Endometrium (tissue), 2 donors: ENCODE results near the gene PIGU.

Source experiments
- FAIRE-seq: peaks from 2 replicates; lab custom pipeline; 2012; peaks lifted over from hg19 to GRCh38; lab: Jason Lieb, UNC
- donor health status: control.
- donor health status: control.

Gene PIGU

GRCh38 chr20:34578521-34578920, 98.4 kb downstream of the PIGU start:
- FAIRE-seq: no peak

- FAIRE-seq: no peak
Measured at GRCh38 chr20:34578025-34578424, 98.9 kb downstream of the PIGU start.

DNA sequence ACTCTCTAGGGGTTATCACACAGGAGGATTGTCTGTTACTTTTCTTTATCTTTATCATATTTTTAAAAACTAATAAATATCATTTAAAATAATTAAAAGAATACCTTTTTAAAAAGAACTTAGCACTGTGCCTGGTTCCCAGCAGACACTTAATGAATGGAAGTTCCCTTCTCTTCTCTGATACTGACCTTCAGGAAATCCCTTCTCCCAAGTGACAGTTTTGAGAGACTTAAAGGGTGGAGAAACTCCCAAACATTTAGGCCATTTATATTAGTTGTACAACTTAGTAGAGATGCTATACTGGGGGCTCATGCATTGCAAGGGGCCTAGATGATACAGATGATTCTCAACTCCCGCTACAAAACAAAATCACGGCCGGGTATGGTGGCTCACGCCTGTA, 99.8 kb downstream of the PIGU start:
- no peak for FAIRE-seq

GRCh38 chr20:34575756-34576155, 101.1 kb downstream of the PIGU start:
- FAIRE-seq: no peak

DNA sequence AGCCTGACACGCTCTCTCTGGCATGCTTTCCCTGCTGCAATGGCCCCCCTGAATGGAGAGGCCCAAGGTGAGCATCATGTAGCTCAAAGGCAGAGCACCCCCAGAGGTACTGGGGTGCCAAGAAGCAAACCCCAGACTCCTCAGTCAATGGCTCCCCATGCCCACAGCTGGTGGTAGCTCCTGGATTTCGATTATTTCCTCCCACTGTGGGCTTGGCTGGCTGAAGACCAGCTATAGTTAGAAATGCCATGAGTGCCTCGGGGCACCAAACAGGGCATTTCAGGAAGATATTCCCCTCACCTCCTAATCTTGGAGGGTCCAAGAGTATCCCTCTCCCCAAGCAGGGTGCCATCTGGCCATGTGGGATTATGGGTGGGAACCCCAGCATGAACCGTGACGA, 101.6 kb downstream of the PIGU start:
- no peak for FAIRE-seq

DNA sequence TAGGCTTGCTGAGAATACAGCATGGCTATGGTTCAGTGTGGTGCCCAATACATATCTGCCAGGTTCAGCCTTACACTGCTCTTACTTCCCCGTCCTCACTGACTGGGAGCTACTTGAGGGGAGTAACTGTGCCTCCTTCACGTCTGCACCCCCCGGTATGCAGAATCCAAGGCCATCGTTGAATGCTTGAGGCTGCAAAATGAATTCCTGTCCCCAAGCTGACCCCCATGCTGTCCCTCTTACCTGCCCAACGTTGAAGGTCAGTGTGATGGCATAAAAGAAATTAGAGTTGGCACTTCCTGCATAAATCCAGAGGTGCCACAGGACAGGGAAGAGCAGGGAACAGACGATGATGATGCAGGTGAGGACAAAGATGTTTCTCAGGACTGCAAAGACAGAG, 102.0 kb downstream of the PIGU start:
- no peak for FAIRE-seq

DNA sequence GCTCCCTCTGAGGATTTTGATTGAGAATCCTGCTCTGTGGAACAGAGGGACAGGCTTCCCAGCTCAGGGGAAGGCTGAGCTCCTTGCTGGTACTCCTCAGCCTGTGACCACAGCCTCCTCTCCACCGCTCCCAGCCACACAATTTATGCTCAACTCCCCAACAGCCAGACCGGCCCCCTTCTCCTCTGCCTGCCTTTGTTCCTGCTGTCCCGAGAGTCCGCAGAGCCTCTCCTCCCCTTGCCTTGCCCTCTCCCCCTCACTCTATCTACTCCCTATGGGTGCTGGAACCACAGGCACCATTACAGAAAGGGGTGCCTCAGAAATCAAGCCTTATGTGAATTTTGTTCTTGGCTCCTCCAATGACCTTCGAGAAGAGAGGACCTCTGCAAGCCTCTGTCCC, 102.5 kb downstream of the PIGU start:
- no peak for FAIRE-seq

DNA sequence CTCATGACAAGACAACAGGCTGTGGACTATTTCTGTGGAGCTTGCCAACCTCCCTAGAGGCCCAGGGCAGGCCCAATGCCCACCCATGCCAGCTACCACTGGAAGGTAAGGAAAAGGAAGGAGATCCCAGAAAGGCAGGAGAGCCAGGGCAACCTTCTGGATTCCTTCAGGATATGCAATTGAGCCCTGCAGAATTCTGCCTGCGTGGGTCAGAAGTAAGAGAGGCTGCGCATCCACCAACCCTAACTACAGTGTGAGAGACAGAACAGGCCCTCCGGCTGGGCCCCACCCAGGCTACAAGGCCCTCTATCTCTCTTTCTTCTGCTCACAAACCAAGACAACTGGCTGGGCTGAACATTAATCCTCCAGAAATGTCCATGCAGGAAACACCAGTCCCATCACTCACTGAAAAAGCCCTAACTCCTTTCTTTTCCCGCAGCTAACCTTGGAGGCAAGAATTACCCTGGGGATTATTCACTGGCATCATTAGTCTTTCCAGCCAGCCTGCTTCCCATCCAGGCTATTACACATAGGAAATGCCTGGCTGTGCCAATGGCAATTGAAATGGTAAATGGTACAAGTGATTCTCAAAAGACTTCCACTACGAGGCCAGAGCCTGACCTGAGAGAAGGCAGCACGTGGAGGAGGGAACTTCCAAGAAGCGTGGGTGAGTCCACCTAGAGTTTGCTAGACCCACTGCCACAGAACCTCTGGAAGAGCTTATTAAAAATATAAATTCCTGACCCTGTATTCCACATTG, 103.2 kb downstream of the PIGU start:
- no peak for FAIRE-seq

DNA sequence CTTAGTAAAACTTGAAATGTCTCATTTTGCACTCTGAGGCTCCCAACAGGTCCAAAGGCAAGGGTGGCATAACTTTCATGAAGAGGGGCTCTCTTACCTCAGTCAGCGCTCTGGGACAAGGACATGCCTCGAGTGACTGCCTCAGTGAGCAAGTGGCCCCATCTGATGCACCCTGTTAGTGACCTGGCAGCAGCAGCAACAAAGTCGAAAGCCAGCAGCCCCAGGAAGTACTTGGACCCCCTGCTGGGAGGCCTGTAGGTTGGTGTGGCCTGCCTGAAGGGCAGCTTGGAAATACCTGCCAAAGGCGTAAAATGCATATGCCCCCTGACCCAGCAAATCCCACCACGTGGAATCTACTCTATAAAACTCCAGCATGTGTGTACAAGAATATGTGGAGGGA, 105.1 kb downstream of the PIGU start:
- FAIRE-seq: no peak

DNA sequence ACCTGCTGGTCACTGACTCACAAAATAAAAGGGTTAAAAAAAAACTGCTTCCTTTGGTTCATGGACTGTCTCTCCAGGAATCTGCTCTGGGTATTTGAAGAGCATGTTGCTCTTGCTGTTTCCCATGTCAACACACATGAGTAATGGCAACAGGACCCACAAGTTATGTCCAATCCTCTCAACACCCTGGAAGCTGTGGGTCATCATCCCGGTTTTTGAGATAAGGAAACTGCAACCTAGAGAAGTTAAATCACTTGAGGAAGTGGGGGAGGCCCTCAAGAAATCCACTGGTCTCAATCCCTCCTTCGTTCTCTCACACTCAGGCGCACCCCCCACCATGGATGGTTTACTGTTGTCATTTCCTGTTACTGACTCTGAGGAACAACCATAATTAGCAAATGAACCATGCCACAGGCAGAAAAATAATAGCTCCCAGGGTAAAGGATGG, 106.0 kb downstream of the PIGU start:
- FAIRE-seq: no peak

DNA sequence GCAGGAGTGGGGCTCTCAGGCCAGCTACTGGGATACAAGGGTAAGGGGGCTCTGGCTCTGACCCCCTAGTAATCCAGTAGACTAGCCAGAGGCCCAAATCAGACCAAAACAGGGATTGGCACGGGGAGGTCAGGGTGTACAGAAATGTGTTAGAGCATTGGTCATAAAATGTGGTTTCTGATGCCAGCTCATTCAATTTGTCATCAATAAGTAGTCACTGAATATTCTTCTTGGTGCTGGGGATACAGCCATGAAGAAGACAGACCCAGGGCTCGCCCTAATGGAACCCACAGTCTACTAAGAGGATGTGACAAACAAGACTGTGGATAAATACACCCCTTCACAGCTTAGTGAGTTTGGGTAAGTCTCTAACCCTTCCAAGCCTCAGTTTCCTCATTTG, 107.3 kb downstream of the PIGU start:
- FAIRE-seq: no peak

GRCh38 chr20:34567892-34568865, 108.7 kb downstream of the PIGU start:
- FAIRE-seq: no peak

DNA sequence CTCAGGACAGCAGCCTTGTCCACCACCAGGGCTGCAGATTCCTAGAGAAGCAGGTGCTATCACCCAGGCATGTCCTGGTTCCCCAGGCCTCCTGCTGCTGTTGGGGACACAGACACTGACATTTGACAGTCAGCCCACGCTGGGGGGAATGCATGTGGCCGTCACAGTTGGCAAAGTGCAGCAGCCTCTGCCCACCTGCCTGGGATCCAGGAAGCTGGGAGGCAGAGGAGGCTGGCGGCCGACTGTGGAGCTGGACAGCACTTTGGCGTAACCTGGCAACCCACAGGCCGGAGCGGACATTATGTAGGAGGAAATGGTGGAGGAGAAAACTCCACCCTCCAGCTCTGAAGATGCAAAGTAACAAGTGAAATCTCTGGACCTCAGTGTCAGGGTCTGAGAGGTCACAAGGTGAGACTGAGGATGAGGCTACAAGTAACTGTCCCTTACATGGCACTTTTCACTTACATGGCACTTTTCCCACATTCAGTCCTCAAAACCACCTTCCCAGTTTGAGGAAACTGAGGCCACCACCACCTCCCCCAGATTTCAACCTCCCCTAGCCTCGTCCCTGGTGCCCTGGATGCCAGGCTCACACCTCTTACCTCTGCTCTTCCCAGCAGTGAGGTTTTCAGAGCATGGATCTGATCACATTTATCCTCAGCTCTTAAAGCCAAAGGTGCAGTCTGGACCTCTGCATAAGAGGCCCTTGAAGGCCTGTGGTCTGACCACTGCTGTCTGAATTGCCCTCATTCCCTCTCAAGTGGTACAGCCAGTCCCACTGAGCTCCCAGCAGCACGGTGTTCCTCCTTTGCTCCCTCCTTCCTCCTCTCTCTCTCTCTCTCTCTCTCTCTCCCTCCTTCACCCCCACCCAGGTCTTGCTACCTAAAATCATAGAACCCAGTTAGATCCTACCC, 109.7 kb downstream of the PIGU start:
- FAIRE-seq: no peak

- FAIRE-seq: no peak
Measured at GRCh38 chr20:34564833-34565232, 112.1 kb downstream of the PIGU start.

- no peak for FAIRE-seq
Measured at GRCh38 chr20:34562641-34563040, 114.3 kb downstream of the PIGU start.

DNA sequence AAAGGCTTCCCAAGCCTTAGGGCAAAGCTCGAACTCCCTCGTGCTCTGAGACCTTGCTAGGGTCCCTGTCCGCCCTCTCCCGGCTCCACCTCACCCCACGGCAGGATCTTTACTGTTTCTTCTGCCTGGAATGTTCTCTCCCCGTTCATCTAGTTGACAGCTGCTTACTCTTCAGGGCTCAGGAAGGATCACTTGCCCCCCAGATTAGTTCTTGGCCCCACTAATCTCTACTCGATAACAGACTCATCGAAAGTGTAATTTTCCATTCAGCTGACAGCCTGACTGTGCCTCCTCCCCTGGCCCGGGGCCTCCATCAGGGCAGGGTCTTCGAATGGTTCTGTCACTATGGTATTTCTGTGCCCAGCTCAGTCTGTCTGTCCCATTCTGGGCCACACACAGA, 115.2 kb downstream of the PIGU start:
- FAIRE-seq: no peak

DNA sequence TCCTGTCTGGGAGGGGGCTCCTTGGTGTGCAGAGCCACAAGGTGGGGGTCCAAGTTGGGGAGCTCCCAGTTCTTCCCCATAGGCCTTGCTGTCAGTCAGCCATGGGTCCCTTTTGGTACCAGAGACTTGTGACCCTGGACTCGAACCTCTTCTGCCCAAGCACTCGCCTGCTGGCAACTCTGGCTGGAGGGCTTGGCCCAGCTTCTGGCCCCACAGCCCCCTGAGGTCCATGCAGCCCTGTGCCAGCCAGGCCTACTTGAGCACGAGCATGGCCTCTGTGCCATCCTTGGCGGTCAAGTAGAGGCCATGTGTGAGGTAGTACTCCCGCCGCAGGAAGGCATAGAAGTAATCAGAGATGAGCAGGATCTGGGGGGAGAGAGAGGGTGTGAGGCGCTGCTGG, 116.3 kb downstream of the PIGU start:
- no peak for FAIRE-seq

DNA sequence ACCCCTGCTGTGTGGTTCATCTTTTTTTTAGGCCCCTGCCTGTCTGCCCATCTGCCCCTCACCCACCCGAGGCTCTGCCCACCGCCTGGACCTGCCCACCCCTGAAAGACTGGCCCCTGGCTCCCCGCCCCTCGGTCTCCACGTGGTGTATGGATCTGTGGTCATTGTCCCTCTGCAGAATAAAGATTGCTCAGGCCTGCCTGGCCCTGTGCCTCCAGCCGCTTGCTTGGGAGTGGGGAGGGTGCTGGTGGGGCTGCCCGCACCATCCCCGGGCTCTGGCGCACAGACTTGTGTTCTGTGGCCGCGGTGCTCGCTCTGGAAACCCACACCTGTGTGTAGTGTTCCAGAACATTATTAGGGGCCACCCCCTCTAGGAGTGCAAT, 116.8 kb downstream of the PIGU start:
- no peak for FAIRE-seq

GRCh38 chr20:34559311-34560140, 117.4 kb downstream of the PIGU start:
- FAIRE-seq: no peak

DNA sequence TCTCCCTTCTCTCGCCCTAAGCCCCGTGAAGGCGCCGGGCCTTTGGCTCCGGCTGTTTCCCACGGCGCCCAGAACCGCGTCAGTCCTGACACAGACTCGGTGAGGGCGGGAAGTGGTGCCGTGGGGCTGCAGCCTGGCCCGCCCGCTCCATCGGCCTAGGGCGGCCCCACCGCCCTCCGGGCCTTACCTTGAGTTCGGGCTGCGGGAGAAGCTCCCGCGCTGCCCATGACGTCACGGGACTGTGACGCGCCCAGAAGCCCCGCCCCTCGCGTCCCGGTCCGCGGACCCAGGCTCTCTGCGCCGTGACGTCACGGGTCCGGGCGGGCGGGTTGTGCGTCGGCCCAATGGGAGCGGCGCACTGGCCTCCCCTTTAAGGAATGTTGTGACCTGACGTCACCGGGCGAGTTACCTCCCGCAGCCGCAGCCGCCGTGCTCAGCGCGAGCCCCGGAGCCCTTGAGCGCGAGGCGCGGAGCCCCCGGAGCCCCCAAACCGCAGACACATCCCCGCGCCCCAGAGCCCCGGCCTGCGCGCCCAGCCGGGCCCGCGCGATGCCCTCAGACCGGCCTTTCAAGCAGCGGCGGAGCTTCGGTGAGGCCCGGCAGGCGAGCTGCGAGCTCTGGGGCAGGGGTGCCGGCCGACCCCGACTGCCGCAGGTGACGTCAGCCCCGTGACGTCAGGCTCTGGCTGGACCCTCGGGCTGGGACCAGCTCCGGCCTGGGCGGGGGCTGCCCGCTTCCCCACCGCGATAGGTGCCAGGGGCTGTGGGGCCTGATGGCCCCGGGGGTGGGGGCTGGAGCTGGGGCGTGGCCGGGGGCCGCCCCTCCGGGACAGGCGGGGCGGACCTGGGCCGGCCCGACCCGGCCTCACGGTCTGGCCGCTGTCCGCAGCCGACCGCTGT, 118.3 kb downstream of the PIGU start, which contains the start of gene MAP1LC3A:
TSS of gene MAP1LC3A (plus strand) at position 399 of the 899 bp plus-strand sequence. CDS start at position 550, 151 bp downstream.
- no peak for FAIRE-seq
